GM21390 (cell line): ENCODE data around the gene CERT1.

Source experiments
- ATAC-seq: cut with Tn5 transposase; IDR thresholded peaks from one replicate; pipeline ENCODE4 v1.9.1; 2021; ENCODE audit not compliant: unreplicated experiment

Gene CERT1

GRCh38 chr5:75481024-75481423 is 30.4 kb downstream of the CERT1 start:
- no peak for ATAC-seq

- ATAC-seq, result no peak
Observed at GRCh38 chr5:75475364-75475763, 36.1 kb downstream of the CERT1 start.

- ATAC-seq, result no peak
Observed at GRCh38 chr5:75473463-75473862, 38.0 kb downstream of the CERT1 start.

GRCh38 chr5:75472973-75473372 is 38.5 kb downstream of the CERT1 start:
- ATAC-seq, result no peak

GRCh38 chr5:75471193-75471592 is 40.2 kb downstream of the CERT1 start:
- no peak for ATAC-seq

- ATAC-seq, result no peak
Observed at GRCh38 chr5:75469017-75469416, 42.4 kb downstream of the CERT1 start.

- ATAC-seq, result no peak
Observed at GRCh38 chr5:75468593-75468992, 42.8 kb downstream of the CERT1 start.

GRCh38 chr5:75466006-75466716 is 45.3 kb downstream of the CERT1 start:
- no peak for ATAC-seq

- ATAC-seq, result no peak
Observed at GRCh38 chr5:75465480-75465879, 45.9 kb downstream of the CERT1 start.

- ATAC-seq, result no peak
Observed at GRCh38 chr5:75463726-75464125, 47.7 kb downstream of the CERT1 start.

GRCh38 chr5:75461679-75462078 is 49.8 kb downstream of the CERT1 start:
- ATAC-seq, result no peak

GRCh38 chr5:75460942-75461610 is 50.4 kb downstream of the CERT1 start:
- peak; percentile 89 for ATAC-seq

- ATAC-seq, result peak; percentile 22
Observed at GRCh38 chr5:75460532-75460931, 50.9 kb downstream of the CERT1 start.

- no peak for ATAC-seq
Observed at GRCh38 chr5:75457691-75458090, 53.7 kb downstream of the CERT1 start.

- no peak for ATAC-seq
Observed at GRCh38 chr5:75457161-75457560, 54.3 kb downstream of the CERT1 start.

GRCh38 chr5:75450069-75450468 is 61.4 kb downstream of the CERT1 start:
- ATAC-seq, result no peak

GRCh38 chr5:75446068-75446467 is 65.4 kb downstream of the CERT1 start:
- ATAC-seq, result no peak

- ATAC-seq, result no peak
Observed at GRCh38 chr5:75441560-75441959, 69.9 kb downstream of the CERT1 start.

- no peak for ATAC-seq
Observed at GRCh38 chr5:75439276-75439675, 72.2 kb downstream of the CERT1 start.

- no peak for ATAC-seq
Observed at GRCh38 chr5:75438722-75439121, 72.7 kb downstream of the CERT1 start.

GRCh38 chr5:75435096-75435495 is 76.3 kb downstream of the CERT1 start:
- ATAC-seq, result no peak

GRCh38 chr5:75433814-75434506 is 77.5 kb downstream of the CERT1 start:
- ATAC-seq, result no peak
